Cardiac septum (tissue), 1 donor: ENCODE results near the gene GZMB. TPM values are rescaled to one million over a fixed set of nuclear protein-coding genes. Genes with fewer than 3 reads are reported as not detected.
"Not testable (repeated sequence)": the region's sequence is repeated elsewhere in the genome, so short reads cannot be mapped to it uniquely, and the experiment has no call there.

ENCODE experiments used
- DNase-seq: peaks from one replicate; pipeline ENCODE4 v3.0.0-alpha.2; 2020; ENCODE audit warnings: low spot score
- intact Hi-C: fragments of 100-400 bp; cut with DNase I; formaldehyde crosslinking; loops from one replicate; pipeline ENCODE4 v1.14.0; 2022
- long read RNA-seq: library from polyadenylated mRNA; unstranded; transcript quantifications from one replicate; pipeline ENCODE4 v2.0.0, GENCODE V29; 2021
- total RNA-seq: library from RNA; stranded (reverse); fragmentation: NEBNext Ultra II Directional; extraction: Animal tissue kit (Norgen Biotek cat#: 25700); gene quantifications from one replicate; pipeline ENCODE4 v1.2.1, GENCODE V29; 2021
- donor health status: DM: no; HTN: no; CAD: no.

The GZMB gene, protein sequence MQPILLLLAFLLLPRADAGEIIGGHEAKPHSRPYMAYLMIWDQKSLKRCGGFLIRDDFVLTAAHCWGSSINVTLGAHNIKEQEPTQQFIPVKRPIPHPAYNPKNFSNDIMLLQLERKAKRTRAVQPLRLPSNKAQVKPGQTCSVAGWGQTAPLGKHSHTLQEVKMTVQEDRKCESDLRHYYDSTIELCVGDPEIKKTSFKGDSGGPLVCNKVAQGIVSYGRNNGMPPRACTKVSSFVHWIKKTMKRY
- 0.48 TPM for total RNA-seq
- long read RNA-seq = 0 reads

DNA sequence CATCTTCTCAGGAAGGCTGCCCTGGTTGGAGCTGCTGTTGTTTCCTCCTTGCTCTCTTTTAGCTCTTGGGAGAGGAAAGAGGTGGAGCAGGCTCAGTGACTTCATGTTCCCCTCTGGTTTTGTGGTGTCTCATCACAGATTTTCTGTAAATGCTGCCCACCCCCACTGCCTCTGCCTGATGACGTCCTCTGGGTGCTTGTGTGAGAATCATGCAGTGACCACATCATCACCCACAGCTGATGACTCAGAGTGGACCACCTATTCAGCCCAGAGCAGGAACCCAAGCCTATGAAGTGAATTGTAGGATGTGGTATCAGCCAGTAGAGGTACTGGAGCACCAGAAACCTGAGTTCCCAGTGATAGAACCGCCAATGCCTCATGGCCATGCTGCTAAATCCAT, at the start of gene GZMB:
GZMB (minus strand) TSS at position 33 of the 400 bp plus-strand sequence; CDS start at position 3, 30 bp downstream.
- intact Hi-C loops = no loop called here
- no peak for DNase-seq

DNA sequence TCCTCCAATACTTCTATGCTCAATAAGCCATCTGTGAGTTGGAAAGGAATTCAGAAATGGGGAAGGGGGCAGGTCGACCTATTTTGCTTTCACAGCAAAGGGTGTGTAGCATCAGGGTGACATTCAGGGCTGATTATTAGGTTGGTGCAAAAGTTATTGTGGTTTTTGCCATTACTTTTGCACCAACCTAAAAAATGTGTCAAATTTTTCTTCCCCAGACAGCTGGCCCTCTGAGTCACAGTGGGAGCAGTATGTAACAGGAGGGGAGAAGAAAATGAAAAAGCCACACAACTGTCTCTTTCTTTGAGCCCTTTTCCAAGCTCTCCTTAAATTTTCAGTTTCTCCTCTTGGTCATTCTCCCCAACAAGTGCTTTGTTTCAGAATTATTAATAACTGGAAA, 47.1 kb upstream of the GZMB start:
- intact Hi-C loops = no loop called here
- DNase-seq = no peak

DNA sequence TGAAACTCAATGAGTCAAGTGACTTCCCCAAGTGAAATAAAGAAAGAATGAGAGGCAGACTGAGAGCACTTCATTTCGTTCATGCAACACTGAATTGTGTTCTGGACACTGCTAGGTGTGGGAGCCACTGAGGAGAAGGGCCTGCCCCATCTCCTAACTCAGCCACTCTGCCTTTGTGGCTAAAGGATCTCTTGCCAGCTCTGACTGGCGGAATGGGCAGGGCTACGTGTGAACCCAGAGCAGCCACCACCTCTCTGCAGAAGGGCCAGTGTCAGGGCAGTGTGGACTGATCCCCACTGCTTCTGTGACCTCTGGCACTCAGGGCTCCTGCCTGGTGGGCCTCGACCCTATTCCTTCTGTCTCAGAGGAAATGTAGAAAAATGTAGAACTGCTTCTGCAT, 46.5 kb upstream of the GZMB start:
- intact Hi-C loops = no loop called here
- DNase-seq = no peak

DNA sequence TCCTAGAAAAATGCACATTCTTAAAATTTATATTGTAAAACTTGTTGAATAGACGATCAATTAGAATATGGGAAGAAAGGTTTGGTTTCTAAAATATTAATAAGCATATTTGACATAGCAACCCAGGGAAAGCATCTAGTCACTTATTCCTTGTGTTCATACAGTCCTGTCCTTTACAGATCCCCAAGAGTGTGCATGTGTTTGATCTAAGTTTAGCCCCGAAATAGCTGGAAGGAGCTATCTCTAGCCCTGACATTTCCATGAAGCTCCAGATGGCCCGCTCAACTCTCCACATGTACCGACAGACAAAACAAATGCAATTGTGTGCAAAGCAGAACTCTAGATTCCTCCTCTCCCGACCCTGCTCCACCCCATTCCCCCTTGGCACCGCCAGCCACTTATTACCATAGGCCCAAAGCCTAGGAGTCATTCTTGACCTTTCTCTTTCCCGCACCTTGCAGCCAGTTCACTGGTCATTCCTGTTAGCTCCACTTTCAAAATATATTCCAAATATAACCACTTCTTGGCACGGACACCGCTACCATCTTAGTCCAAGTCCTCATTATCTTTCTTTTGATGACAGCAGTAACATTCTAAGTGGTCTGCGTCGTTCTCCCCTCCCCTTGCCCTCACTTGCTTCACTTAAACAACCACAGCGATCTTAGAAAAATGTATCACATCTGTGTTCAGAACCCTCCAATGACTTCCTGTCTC, 45.4 kb upstream of the GZMB start:
- intact Hi-C loops = no loop called here
- no peak for DNase-seq

DNA sequence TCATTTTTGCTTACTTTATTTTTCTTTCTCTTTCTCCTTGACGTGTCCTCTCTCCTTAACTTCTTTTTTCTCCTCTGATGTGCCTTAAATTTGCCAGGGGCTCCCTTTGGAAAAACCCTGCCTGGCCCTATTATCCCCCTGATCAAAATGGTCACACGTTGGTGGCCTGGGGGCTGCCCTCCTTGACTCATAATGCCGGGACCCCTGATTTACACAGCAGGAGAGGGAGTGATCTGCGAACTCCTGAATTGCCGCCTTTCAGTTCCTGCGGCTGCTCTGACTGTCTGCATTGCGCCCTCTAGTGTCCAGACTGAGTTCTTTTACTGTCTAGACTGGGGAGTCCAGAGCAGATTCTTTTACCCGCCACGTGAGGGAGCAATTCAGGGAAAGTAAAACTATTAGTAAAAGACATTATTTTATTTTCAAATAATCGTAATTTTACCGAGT, 44.8 kb upstream of the GZMB start:
- intact Hi-C loops = no loop called here
- DNase-seq = no peak

DNA sequence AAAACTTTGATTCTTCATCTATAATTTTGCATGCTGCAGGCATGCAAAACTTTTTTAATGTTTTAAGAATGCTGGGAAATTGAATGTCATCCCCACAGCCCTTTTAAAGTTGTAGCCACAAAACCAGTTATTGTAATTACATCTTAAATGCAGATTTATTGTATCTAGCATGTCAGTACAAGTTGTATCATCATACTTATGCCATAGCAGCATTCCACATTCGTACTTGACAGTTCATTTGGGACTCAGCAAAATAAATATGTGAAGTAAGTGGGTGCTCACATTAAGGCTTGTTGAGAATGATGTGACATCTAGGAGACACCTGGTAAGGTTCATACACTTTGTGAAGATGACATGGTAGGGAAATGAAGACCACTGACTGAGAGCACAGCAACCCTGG, 44.0 kb upstream of the GZMB start:
- DNase-seq = no peak
- intact Hi-C loops = no loop called here

DNA sequence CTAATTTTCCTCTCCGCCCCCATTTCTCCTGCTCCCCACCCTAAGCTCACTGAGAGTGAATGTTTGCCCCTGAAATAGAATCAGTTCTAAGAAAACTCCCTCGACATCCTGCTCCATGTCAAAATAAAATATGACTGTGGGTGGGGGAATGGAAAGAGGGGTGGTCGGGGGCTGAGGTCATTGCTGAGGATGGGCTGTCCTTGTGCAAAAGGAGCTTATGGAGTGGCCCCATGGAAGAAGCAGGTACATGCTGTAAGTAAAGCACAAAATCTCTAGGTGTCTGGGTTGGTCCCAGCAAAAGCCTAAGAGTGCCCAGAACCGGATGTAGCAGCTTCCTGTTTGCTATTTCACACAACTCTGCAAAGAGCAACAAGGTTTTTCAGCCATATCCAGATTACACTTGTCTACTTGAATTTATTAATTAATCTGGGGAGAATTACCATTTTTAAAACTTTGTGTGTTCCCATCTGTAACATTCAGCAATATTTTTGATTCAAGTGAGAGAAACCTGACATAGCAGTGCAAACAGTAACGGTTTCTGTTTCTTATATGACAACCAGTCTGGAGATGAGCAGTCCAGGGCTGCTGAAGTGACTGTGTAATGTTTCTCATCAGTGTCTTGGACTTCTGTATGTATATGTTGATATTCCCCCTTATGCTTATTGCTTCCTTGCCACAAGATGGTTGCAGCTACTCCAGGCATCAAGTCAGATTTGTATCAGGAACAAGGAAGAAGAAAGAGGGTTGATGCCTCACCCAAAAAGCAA, 40.4 kb upstream of the GZMB start:
- DNase-seq = no peak
- intact Hi-C loops = no loop called here

DNA sequence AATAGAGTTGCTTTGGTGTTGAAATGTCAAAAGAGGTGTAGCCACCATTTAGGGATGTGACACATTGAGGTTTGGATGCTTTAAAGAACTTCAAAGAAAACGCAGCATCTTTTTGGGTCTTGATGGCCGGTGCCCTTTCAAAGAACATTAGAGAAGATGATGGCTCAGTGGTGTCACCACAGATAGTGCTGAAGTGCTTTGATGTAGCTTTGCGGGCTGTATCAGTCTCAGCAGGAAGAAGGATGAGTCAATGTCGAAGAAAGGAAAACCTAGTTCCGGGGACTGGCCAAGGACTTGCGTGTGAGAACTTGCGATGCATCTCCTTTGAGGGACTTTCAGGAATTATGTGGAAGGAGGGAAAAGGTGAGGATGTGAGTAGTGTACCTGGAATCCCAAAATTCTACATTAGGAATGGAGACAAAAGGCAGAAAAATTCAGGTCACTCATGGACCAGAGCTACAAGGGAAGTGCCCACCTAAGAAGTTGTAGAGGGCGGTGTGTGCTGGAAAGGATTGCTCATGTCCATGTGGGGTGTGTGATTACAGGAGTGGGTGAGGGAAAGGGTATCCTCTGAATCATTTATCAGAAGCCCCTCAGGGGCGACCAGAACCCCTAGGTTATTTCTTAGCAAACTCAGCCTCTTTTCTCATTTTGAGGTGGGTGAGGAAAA, 39.7 kb upstream of the GZMB start:
- intact Hi-C loops = no loop called here
- no peak for DNase-seq

DNA sequence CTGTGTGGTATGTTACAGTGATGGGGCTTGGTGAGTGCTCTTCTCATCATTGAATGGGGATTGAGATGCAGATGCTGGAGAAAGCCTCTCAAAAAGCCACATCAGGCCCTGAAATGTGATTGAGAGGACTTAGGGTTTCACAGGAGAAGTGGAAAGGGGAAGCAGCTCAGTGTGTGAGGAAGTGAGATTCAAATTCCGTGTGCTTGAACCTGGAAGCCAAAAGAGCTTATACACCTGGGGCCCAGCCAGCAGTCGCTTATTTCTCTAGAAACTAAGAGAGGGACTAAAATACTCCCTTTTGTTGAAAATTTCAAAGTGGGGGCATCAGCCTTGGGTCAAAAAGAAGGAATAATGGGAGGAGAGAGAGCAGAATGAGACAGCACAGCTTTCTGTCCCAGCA, 39.1 kb upstream of the GZMB start:
- no peak for DNase-seq
- intact Hi-C loops = no loop called here

DNA sequence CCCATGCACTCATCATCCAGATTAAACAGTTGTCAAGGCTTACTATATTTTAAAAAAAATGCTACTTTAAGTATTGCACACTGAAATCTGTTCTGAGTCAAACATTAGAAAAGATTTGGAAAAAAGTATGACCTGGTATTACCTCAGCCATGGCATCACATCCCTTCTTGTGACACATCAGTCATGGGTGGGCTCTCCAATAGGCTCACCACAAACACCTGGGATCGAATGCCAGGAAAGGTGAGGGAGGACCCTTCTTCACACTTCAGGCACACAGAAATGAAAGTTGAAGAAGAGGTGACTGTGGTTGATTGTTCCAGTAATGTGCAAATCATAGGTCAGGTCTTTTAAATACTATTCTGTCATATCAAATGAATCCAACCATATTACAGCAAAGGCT, 36.6 kb upstream of the GZMB start:
- intact Hi-C loops = no loop called here
- DNase-seq = no peak

DNA sequence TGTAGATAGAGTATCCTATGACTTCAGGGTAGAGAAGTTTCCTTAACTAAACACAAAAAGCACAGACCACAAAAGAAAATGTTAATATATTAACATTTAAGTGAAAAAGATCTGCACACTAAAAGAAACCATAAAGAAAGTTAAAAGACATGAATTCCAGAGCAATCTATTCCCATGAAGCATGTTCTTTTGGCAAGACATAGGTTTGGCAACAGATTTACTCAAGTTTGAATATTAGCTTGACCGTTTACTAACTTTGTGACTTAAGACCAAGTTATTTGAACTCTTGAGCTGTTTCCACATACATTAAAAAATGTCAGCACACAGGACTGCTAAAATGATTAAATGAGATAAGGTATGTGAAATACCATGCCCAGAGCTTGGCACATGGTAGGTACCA, 35.7 kb upstream of the GZMB start:
- DNase-seq = no peak
- intact Hi-C loops = no loop called here

DNA sequence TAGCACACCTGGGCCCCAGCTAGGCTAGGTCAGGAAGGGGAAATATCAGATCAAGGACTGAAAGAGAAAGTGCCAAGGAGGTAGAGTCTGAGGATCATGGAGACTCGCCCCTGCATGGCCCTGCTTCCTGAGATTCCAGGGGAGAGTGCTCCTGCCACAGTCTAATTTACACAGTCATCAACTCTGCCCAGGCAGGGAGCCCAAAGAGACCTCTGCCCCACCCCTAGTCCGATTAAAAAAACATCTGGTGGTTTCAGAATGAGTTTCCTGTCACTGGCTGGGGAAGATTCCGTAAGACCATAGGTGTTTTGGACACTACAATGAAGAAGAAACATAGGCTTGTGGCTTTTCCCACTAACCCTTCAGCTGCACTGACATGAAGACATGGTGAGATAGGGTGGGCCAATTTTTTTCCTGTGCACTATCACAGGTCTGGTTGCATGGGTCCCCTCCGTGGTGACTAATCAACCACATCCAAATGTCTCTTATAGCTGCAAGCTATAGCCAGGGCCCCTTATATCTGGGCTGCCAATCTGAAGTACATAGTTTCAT, 31.5 kb upstream of the GZMB start:
- DNase-seq = no peak
- intact Hi-C loops = no loop called here

DNA sequence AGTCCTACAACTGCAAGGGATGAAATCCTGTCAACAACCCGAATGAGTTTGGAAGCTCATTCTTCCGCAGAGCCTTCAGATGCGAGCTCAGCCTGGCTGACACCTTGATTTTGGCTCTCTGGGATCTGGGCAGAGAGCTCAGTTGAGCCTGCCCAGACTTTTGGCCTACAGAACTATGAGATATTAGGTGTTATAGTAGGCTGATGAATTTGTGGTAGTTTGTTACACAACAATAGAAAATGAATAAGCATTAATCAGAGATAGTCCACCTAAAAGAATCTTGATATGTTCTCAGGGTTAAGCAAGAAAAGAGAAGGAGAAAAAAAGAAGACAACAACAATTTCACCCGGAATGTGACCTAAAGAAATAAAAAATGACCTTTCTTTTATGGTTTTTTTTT, 30.4 kb upstream of the GZMB start:
- no peak for DNase-seq
- intact Hi-C loops = no loop called here

DNA sequence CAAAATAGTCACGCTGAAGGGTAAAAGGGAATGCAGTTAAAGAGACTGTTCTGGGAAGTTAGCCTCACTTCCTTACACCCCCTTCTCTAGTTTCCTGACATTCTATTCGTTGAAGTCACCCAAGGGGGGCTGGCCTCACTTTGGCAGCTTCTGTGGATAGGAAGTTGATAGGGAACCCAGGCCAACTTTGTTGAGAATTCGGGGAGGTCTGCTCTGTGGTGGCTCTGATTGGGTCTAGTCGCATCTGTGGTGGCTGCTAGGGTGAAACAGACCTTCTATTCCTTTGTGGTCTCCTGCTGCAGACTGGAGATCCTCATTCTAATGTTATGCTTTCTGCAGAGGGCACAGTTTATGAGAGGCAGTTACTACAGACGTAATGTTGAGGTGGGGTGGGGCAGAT, 28.8 kb upstream of the GZMB start:
- no peak for DNase-seq
- intact Hi-C loops = no loop called here

DNA sequence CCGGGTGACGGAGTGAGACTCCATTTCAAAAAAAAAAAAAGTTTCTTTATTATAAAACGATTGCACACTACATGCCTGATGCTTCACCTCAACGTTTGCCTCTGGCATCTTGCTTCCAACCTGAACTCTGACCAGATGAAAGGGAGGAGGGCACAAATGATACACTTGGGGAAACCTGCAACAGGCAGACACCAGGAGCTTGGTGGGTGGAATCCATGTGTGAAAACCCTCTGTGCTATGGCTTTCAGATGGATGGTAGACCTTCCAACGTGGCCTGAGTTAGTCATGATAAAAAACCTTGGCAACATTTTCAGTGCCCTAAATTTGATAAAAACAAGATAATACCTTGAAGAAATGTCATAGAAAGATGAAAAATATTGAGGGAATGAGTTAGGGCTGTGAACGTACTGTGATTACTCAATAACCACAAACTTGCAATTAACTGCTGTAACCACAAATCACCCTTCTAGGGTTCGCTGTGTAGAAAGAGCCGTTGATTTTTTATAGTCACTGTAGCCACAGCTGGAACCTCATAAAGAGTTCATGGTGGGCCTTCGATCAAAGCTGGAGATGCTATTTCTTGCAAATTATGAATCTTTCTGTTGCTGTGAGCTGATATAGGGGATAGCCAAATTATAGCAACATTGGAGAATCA, 26.1 kb upstream of the GZMB start:
- intact Hi-C loops = no loop called here
- no peak for DNase-seq

DNA sequence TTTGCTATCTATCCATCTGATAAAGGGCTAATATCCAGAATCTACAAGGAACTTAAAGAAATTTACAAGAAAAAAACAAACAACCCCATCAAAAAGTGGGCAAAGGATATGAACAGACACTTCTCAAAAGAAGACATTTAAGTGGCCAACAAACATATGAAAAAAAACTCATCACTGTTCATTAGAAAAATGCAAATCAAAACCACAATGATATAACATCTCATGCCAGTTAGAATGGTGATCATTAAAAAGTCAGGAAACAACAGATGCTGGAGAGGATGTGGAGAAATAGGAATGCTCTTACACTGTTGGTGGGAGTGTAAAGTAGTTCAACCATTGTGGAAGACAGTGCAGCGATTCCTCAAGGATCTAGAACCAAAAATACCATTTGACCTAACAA, 14.4 kb upstream of the GZMB start:
- intact Hi-C loops, DNase-seq: not testable (repeated sequence)

DNA sequence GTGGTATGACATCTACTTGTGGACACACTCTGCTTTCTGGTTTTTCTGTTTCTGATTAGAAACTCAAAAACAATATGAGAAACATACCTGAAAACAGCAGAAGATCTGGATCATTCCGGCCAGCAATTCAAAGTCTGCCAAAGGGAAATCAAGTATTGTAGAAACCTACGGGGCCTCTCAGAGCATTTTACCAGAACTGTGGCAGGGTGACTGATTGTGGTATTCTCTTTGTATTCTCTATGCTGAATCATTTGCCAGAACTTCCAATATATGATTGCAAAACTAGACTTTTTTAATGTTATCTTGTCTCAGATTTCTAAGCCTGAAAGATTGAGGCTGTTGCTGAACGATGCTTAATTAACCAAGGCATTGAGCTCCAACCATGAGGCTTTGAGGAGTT, 5.9 kb upstream of the GZMB start:
- DNase-seq = no peak
- intact Hi-C loops = no loop called here

DNA sequence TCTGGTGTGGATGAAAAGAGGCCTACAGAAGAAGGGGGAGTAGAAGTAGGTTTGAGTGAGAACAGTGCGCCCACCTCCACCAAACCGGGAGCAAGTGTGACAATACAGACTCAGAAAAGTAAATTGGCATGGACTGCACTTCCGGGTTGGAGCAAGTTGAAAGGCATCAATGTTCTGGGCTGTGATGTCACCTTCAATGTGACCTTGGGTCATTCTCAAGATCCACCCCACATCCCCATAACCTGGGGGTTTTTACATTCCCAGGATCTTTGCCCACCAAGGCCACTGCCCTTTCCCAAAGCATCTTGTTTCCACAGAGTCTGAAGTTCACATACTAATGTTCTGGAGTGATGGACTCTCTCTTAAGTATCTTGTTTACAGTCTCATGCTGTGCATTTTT, 5.3 kb upstream of the GZMB start:
- intact Hi-C loops = no loop called here
- no peak for DNase-seq

DNA sequence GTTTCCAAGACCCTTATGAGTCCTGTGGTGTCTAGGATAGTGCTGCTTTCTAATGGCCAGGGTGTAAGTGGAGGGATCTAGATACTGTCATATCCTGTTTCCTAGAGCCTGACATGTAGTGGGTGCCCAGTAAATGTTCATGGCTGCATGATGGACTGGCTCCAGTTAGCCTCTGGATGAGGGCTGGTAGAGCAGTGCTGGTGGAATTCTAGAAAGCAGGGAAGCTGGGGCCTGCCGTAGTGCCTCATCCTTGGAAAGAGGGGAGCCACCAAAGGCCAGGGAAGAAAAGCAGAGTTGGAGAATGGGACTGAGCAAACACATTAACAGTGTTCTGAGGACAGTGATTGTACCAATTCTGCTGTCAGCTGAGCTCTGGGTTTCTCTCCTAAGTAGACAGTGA, 637 bp downstream of the GZMB start:
- intact Hi-C loops = no loop called here
- no peak for DNase-seq

DNA sequence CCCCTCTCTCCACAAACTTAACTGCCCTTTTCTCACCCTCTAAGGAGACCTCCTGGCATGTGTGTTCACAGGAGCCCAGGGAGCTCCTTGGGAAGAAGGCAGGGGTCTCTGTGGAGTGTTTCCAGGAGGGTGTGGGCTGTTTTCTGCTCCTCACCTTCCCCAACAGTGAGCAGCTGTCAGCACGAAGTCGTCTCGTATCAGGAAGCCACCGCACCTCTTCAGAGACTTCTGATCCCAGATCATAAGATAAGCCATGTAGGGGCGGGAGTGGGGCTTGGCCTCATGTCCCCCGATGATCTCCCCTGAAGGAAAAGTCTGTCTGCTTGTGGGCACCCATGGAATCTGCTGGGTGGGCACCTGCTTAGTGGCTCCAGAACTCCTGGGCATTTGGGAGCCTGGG, 1.2 kb downstream of the GZMB start:
- intact Hi-C loops = no loop called here
- DNase-seq = no peak
